ENCODE data around the gene TUBGCP5.

- no peak for TF ChIP-seq CTCF (conservative IDR thresholded peaks at IDR 0.05)
- no peak for TF ChIP-seq EZH2 (IDR thresholded peaks at IDR 0.05; ENCODE audit: low read depth)
Observed at GRCh38 chr15:22962611-22963010, 76.8 kb downstream of the TUBGCP5 start.
